GM12891 (cell line): ENCODE data around the gene PGD.

ENCODE experiments used
- POLR2A ChIP-seq: IDR thresholded peaks from 2 replicates; pipeline ENCODE4 v1.6.1; 2011; ENCODE audit warnings: low read depth, low read length, control low read depth
- POLR2AphosphoS5 ChIP-seq: IDR thresholded peaks from 2 replicates; pipeline ENCODE4 v1.6.1; 2011; ENCODE audit warnings: low read depth, low read length, control low read depth
- POU2F2 ChIP-seq: IDR thresholded peaks from 2 replicates; pipeline ENCODE4 v1.6.1; 2011; ENCODE audit warnings: low read depth, mild to moderate bottlenecking, control low read depth, low read length, moderate library complexity
- SPI1 ChIP-seq: IDR thresholded peaks from 2 replicates; pipeline ENCODE4 v1.6.1; 2011; ENCODE audit warnings: low read depth, low read length, control low read depth
- TAF1 ChIP-seq: IDR thresholded peaks from 2 replicates; pipeline ENCODE4 v1.6.1; 2011; ENCODE audit warnings: low read depth, low read length, control low read depth

GRCh38 chr1:10407201-10407600, 8.3 kb downstream of the PGD start:
- TF ChIP-seq POLR2A (no peak), POU2F2 (no peak), TAF1 (no peak), POLR2AphosphoS5 (no peak), SPI1 (no peak)
